A549 (cell line): ENCODE results near the gene KCNAB2.

Experiments used
- CTCF ChIP-seq: fragments of >200 bp; sonication (Bioruptor Twin); formaldehyde crosslinking; IDR thresholded peaks from 3 replicates; pipeline ENCODE4 v1.5.1; 2016
- POLR2A ChIP-seq: IDR thresholded peaks from 2 replicates; pipeline ENCODE4 v1.6.1; 2012; ENCODE audit warnings: mild to moderate bottlenecking, low read length

- no peak for TF ChIP-seq CTCF
- TF ChIP-seq POLR2A = no peak
These were observed 5.2 kb upstream of the KCNAB2 start for GRCh38 chr1:6040444-6040843.
